Measurements from ENCODE around the gene MIB2.

MIB2 gene

GRCh38 chr1:1577367-1578011 is 37.8 kb upstream of the MIB2 start:
- Histone ChIP-seq H3K36me3 (ENCODE audit: insufficient read depth, insufficient read length, low read length) (peaks cover 8% of the 10 kb centered on the region), H3K27me3 (ENCODE audit: insufficient read depth, insufficient read length) (no peaks in the 10 kb centered on the region), H3K4me3 (ENCODE audit: insufficient read length, low read depth) (no peak overlapping the region), H3K4me1 (ENCODE audit: insufficient read depth, insufficient read length) (no peaks in the 10 kb centered on the region), H3K9me3 (ENCODE audit: insufficient read depth, low read length) (no peaks in the 10 kb centered on the region), H3K9ac (ENCODE audit: insufficient read length, low read depth) (no peak overlapping the region)
- no peak for DNase-seq (ENCODE audit: low read depth, low spot score)
- TF ChIP-seq ZNF274 (IDR thresholded peaks at IDR 0.05; ENCODE audit: low read depth, low read length) (no peak), YY1 (IDR thresholded peaks at IDR 0.05; ENCODE audit: insufficient read depth, insufficient read length) (no peak), SUZ12 (IDR thresholded peaks at IDR 0.05; ENCODE audit: extremely low read depth, insufficient read depth, insufficient read length) (no peak)

GRCh38 chr1:1578371-1578940 is 36.8 kb upstream of the MIB2 start:
- no peak for TF ChIP-seq YY1 (IDR thresholded peaks at IDR 0.05; ENCODE audit: insufficient read depth, insufficient read length)
- TF ChIP-seq ZNF274 (IDR thresholded peaks at IDR 0.05; ENCODE audit: low read depth, low read length): no peak
- no peak for TF ChIP-seq SUZ12 (IDR thresholded peaks at IDR 0.05; ENCODE audit: extremely low read depth, insufficient read depth, insufficient read length)
- no peaks in the 10 kb centered on the region for H3K9me3 ChIP-seq (ENCODE audit: insufficient read depth, low read length)
- DNase-seq (ENCODE audit: low read depth, low spot score): no peak
- H3K27me3 ChIP-seq (ENCODE audit: insufficient read depth, insufficient read length): no peaks in the 10 kb centered on the region
- H3K4me1 ChIP-seq (ENCODE audit: insufficient read depth, insufficient read length): no peaks in the 10 kb centered on the region
- H3K4me3 ChIP-seq (ENCODE audit: insufficient read length, low read depth): no peak overlapping the region
- H3K9ac ChIP-seq (ENCODE audit: insufficient read length, low read depth): no peak overlapping the region
- peaks cover under 1% of the 10 kb centered on the region for H3K36me3 ChIP-seq (ENCODE audit: insufficient read depth, insufficient read length, low read length)

- H3K4me1 ChIP-seq (ENCODE audit: insufficient read depth, insufficient read length): no peaks in the 10 kb centered on the region
- no peak overlapping the region for H3K4me3 ChIP-seq (ENCODE audit: insufficient read length, low read depth)
- TF ChIP-seq SUZ12 (IDR thresholded peaks at IDR 0.05; ENCODE audit: extremely low read depth, insufficient read depth, insufficient read length) (no peak), YY1 (IDR thresholded peaks at IDR 0.05; ENCODE audit: insufficient read depth, insufficient read length) (no peak), ZNF274 (IDR thresholded peaks at IDR 0.05; ENCODE audit: low read depth, low read length) (no peak)
- no peak overlapping the region for H3K9ac ChIP-seq (ENCODE audit: insufficient read length, low read depth)
- H3K36me3 ChIP-seq (ENCODE audit: insufficient read depth, insufficient read length, low read length): no peaks in the 10 kb centered on the region
- no peak for DNase-seq (ENCODE audit: low read depth, low spot score)
- no peaks in the 10 kb centered on the region for H3K9me3 ChIP-seq (ENCODE audit: insufficient read depth, low read length)
- H3K27me3 ChIP-seq (ENCODE audit: insufficient read depth, insufficient read length): no peaks in the 10 kb centered on the region
Observed at GRCh38 chr1:1582585-1583346, 32.5 kb upstream of the MIB2 start.

- Histone ChIP-seq H3K9ac (ENCODE audit: insufficient read length, low read depth) (no peak overlapping the region), H3K4me3 (ENCODE audit: insufficient read length, low read depth) (no peak overlapping the region), H3K27me3 (ENCODE audit: insufficient read depth, insufficient read length) (no peaks in the 10 kb centered on the region), H3K4me1 (ENCODE audit: insufficient read depth, insufficient read length) (no peaks in the 10 kb centered on the region), H3K36me3 (ENCODE audit: insufficient read depth, insufficient read length, low read length) (no peaks in the 10 kb centered on the region), H3K9me3 (ENCODE audit: insufficient read depth, low read length) (no peaks in the 10 kb centered on the region)
- TF ChIP-seq SUZ12 (IDR thresholded peaks at IDR 0.05; ENCODE audit: extremely low read depth, insufficient read depth, insufficient read length) (no peak), YY1 (IDR thresholded peaks at IDR 0.05; ENCODE audit: insufficient read depth, insufficient read length) (no peak), ZNF274 (IDR thresholded peaks at IDR 0.05; ENCODE audit: low read depth, low read length) (no peak)
- no peak for DNase-seq (ENCODE audit: low read depth, low spot score)
Observed at GRCh38 chr1:1583347-1584010, 31.8 kb upstream of the MIB2 start.

- Histone ChIP-seq H3K9ac (ENCODE audit: insufficient read length, low read depth) (no peak overlapping the region), H3K27me3 (ENCODE audit: insufficient read depth, insufficient read length) (peaks cover 7% of the 10 kb centered on the region), H3K36me3 (ENCODE audit: insufficient read depth, insufficient read length, low read length) (no peaks in the 10 kb centered on the region), H3K4me3 (ENCODE audit: insufficient read length, low read depth) (no peak overlapping the region), H3K9me3 (ENCODE audit: insufficient read depth, low read length) (no peaks in the 10 kb centered on the region), H3K4me1 (ENCODE audit: insufficient read depth, insufficient read length) (peaks cover 7% of the 10 kb centered on the region)
- no peak for DNase-seq (ENCODE audit: low read depth, low spot score)
- TF ChIP-seq YY1 (IDR thresholded peaks at IDR 0.05; ENCODE audit: insufficient read depth, insufficient read length) (no peak), ZNF274 (IDR thresholded peaks at IDR 0.05; ENCODE audit: low read depth, low read length) (no peak), SUZ12 (IDR thresholded peaks at IDR 0.05; ENCODE audit: extremely low read depth, insufficient read depth, insufficient read length) (no peak)
Observed at GRCh38 chr1:1591452-1591851, 23.8 kb upstream of the MIB2 start.

- TF ChIP-seq YY1 (IDR thresholded peaks at IDR 0.05; ENCODE audit: insufficient read depth, insufficient read length) (no peak), ZNF274 (IDR thresholded peaks at IDR 0.05; ENCODE audit: low read depth, low read length) (no peak), SUZ12 (IDR thresholded peaks at IDR 0.05; ENCODE audit: extremely low read depth, insufficient read depth, insufficient read length) (no peak)
- no peak overlapping the region for H3K4me3 ChIP-seq (ENCODE audit: insufficient read length, low read depth)
- H3K4me1 ChIP-seq (ENCODE audit: insufficient read depth, insufficient read length): peaks cover 22% of the 10 kb centered on the region
- H3K36me3 ChIP-seq (ENCODE audit: insufficient read depth, insufficient read length, low read length): no peaks in the 10 kb centered on the region
- peaks cover 7% of the 10 kb centered on the region for H3K27me3 ChIP-seq (ENCODE audit: insufficient read depth, insufficient read length)
- no peaks in the 10 kb centered on the region for H3K9me3 ChIP-seq (ENCODE audit: insufficient read depth, low read length)
- DNase-seq (ENCODE audit: low read depth, low spot score): no peak
- peak overlapping the region; percentile 5 for H3K9ac ChIP-seq (ENCODE audit: insufficient read length, low read depth)
Observed at GRCh38 chr1:1593834-1594601, 21.3 kb upstream of the MIB2 start.

Measured in NT2/D1 (cell line).